Natural killer cell treated with Interleukin-12 subunit alpha and Interleukin-12 subunit beta and Interleukin-15 and Interleukin-18, amount 100 ng/mL, for 72 hours (primary cell): ENCODE measurements around the gene FBXO41. TPM values are rescaled to one million over a fixed set of nuclear protein-coding genes. Genes with fewer than 3 reads are reported as not detected.

Source experiments
- ATAC-seq, 2 donors: fragments of 150-1000 bp; cut with Tn5 transposase in 1 of 2; sonication (Bioruptor Pico), chemical (Tn5 transposase) in 1 of 2; 2 replicates each; pipeline ENCODE4 v1.10.0; 2021
- DNase-seq: peaks from one replicate; pipeline ENCODE4 v3.0.0; 2022; ENCODE audit warnings: low spot score
- H3K27ac Mint-ChIP-seq, 2 donors: 1 replicate in 1 of 2; 2 replicates in 1 of 2; pipeline ENCODE4 v1.8.0; 2022; ENCODE audit warnings: mixed read lengths in 2 of 2, mild to moderate bottlenecking in 1 of 2, moderate library complexity in 1 of 2
- H3K27me3 Mint-ChIP-seq, 2 donors: 1 replicate in 1 of 2; 2 replicates in 1 of 2; pipeline ENCODE4 v1.8.0; 2022; ENCODE audit warnings: mixed read lengths in 2 of 2
- H3K36me3 Mint-ChIP-seq: one replicate; pipeline ENCODE4 v1.8.0; 2022; ENCODE audit warnings: mixed read lengths
- H3K4me1 Mint-ChIP-seq, 2 donors: 1 replicate in 1 of 2; 2 replicates in 1 of 2; pipeline ENCODE4 v1.8.0; 2022; ENCODE audit warnings: low read depth in 2 of 2, mixed read lengths in 2 of 2, mild to moderate bottlenecking in 1 of 2
- H3K4me3 Mint-ChIP-seq: one replicate; pipeline ENCODE4 v1.8.0; 2022; ENCODE audit warnings: mixed read lengths
- H3K9me3 Mint-ChIP-seq: 2 replicates; pipeline ENCODE4 v1.8.0; 2022; ENCODE audit warnings: mixed read lengths
- total RNA-seq, 2 donors: library from RNA; stranded (reverse); gene quantifications; one replicate each; pipeline ENCODE4 v1.2.3, GENCODE V29; 2022

FBXO41 gene, protein sequence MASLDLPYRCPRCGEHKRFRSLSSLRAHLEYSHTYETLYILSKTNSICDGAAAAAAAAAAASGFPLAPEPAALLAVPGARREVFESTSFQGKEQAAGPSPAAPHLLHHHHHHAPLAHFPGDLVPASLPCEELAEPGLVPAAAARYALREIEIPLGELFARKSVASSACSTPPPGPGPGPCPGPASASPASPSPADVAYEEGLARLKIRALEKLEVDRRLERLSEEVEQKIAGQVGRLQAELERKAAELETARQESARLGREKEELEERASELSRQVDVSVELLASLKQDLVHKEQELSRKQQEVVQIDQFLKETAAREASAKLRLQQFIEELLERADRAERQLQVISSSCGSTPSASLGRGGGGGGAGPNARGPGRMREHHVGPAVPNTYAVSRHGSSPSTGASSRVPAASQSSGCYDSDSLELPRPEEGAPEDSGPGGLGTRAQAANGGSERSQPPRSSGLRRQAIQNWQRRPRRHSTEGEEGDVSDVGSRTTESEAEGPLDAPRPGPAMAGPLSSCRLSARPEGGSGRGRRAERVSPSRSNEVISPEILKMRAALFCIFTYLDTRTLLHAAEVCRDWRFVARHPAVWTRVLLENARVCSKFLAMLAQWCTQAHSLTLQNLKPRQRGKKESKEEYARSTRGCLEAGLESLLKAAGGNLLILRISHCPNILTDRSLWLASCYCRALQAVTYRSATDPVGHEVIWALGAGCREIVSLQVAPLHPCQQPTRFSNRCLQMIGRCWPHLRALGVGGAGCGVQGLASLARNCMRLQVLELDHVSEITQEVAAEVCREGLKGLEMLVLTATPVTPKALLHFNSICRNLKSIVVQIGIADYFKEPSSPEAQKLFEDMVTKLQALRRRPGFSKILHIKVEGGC
- 10 to 100 TPM in 1 of 2 donors, 1 to 10 TPM in 1; 10.0 to 40.1 TPM for total RNA-seq

DNA sequence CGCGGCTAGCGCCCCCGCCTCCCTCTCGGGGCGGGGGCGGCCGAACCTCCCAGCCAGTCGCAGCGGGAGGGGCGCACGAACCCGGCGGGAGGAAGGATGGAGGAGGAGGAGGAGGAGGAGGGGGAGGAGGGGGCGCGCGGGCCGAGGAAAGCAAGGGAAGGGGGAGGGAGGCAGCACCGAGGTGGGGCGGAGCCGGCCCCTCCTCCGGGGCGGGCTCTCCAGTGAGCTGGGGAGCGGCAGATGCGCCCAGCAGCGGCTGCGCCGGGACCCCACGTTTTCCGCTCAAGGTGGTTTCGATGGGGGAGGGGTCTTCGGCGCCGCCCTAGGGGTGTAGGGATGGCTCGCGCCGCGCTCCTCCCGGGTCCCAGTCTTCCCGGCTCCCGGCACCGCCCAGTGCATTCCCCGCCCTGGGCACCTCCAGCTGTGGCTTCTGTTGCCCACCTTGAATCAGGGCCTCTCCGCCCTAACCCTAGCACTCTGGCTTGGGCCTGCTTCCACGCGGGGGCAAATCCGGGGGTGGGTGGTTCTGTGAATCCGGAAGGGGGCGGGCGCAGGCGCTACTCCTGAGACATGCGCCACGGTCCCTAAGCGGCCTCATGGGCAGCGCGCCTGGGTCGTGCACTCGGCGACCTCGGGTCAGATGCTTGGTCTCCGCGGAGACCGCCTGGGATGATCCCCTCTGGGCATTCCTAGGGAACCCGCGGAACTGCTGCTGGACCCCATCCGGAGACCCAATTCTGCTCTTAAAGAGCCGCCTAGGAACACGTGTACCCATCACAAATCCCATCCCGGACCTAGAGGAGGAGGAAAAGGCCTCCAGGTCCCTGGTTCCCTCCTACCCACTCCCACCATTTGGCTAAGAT lies at the start of gene FBXO41:
FBXO41 (minus strand) TSS at position 183 of the 863 bp plus-strand sequence. CDS start 14,848 bp downstream, outside the sequence.
- H3K4me1 Mint-ChIP-seq = peaks cover 9 to 23% of the 10 kb centered on the region in 2 donors
- H3K4me3 Mint-ChIP-seq = peak within 1 kb of the TSS; percentile 71
- peak within 1 kb of the TSS in 1 of 2 donors; percentile 19 for H3K27ac Mint-ChIP-seq
- DNase-seq (peak; percentile 82), ATAC-seq (peak; percentile 88 to 91)
- no peaks in the 10 kb centered on the region for H3K9me3 Mint-ChIP-seq
- H3K27me3 Mint-ChIP-seq = peaks cover 13 to 24% of the 10 kb centered on the region in 2 donors
- no peaks in the 10 kb centered on the region for H3K36me3 Mint-ChIP-seq

DNA sequence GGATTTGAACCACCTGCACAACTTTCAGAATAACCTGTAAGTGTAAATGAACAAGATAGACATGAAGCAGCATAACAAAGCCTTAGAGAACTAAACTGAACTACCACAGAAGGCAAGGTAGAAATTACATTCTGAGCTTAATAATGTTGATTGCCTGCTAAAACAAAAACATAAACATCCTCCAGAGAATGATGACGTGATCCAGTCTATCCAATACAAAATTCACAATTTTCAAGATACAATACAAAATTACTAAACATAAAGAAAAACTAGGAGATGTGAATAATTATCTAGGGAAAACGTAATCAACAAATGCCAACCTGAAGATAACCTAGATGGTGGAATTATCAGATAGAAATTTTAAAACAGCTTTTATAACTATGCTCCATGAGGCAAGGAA lies 49.8 kb upstream of the FBXO41 start:
- no peak overlapping the region for H3K4me3 Mint-ChIP-seq

DNA sequence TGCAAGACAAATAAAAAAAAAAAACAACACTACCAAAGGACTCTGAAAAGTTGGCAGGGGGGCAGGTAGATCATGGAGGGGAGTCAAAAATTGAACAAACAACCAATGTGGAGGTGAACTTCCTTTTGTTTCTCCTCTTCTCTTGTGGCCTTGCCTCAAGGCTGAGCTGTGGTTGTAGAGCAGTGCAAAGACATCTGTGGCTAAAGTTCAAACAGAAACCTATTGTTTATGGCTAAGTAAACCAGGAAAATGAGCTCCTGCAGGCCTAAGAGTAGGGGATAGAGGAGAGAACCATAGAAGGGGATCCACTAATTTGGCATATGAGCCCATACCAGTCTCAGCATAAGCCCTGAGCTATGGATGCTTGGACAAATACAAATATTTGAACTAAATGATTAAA lies 49.3 kb upstream of the FBXO41 start:
- H3K9me3 Mint-ChIP-seq = no peaks in the 10 kb centered on the region
- DNase-seq (no peak), ATAC-seq (no peak)
- peaks cover 4 to 5% of the 10 kb centered on the region in 2 donors for H3K4me1 Mint-ChIP-seq
- no peaks in the 10 kb centered on the region for H3K36me3 Mint-ChIP-seq
- H3K4me3 Mint-ChIP-seq = no peak overlapping the region
- H3K27ac Mint-ChIP-seq = no peak overlapping the region
- H3K27me3 Mint-ChIP-seq = peaks cover 18 to 28% of the 10 kb centered on the region in 2 donors

More for the DNA sequence above, 49.8 kb upstream of the FBXO41 start:
- DNase-seq = no peak
- no peak for ATAC-seq
- Mint-ChIP-seq H3K4me1 (peaks cover 4 to 5% of the 10 kb centered on the region in 2 donors), H3K27me3 (peaks cover 15 to 23% of the 10 kb centered on the region in 2 donors), H3K9me3 (no peaks in the 10 kb centered on the region), H3K27ac (no peak overlapping the region), H3K36me3 (no peaks in the 10 kb centered on the region)

DNA sequence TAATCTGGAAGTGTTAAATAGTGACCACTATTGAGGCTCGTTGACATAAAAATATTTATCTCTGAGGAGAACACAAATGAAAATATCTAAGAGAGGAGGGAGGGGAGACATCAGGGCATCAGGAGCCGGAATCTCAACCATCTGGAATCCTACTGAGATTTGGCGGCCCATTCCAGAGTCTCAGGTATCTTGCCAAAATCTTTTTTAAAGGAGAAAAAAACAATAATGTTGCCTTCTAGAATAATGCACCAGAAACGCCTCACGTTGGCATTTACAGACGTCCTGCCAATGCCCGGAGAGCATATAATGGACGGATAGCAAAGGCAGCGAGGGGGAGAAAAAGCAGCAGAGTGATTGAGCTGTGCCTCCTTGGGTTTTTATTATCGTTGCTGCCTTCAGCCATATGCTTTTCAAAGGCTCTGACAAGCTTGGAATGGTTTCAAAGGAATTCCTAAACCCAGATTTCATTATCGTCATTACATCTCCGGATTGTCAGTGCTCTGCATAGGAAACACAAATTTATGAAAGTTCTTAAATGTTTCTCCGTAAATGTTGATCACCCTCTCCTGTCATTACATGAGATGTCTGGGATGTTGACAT lies 39.9 kb upstream of the FBXO41 start:
- no peak overlapping the region for H3K27ac Mint-ChIP-seq
- no peaks in the 10 kb centered on the region for H3K4me1 Mint-ChIP-seq
- no peaks in the 10 kb centered on the region for H3K36me3 Mint-ChIP-seq
- ATAC-seq = no peak
- no peaks in the 10 kb centered on the region for H3K9me3 Mint-ChIP-seq
- no peak for DNase-seq
- H3K4me3 Mint-ChIP-seq = no peak overlapping the region
- peaks cover 36 to 37% of the 10 kb centered on the region in 2 donors for H3K27me3 Mint-ChIP-seq

DNA sequence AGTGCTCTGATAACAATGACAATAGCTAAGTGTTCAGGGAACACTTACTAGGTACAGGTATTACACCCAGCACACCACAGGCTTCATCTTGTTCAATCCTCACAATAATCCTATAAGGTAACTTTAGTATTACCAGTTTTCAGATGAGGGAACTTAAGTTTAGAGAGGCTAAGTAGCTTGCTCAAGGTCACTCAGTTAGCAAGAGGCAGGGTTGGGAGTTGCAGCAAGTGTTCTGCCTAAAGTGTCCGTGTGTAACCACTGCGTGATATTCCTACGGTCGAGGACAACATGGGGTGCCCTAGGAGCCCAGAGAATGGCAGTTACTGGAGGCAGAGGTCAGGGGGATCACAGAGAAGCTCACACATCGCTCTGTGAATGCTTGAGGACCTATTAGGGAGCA lies 39.3 kb upstream of the FBXO41 start:
- ATAC-seq (no peak), DNase-seq (no peak)
- no peak overlapping the region for H3K4me3 Mint-ChIP-seq
- no peaks in the 10 kb centered on the region for H3K4me1 Mint-ChIP-seq
- H3K36me3 Mint-ChIP-seq = no peaks in the 10 kb centered on the region
- H3K27ac Mint-ChIP-seq = no peak overlapping the region
- peaks cover 31 to 34% of the 10 kb centered on the region in 2 donors for H3K27me3 Mint-ChIP-seq
- H3K9me3 Mint-ChIP-seq = no peaks in the 10 kb centered on the region

DNA sequence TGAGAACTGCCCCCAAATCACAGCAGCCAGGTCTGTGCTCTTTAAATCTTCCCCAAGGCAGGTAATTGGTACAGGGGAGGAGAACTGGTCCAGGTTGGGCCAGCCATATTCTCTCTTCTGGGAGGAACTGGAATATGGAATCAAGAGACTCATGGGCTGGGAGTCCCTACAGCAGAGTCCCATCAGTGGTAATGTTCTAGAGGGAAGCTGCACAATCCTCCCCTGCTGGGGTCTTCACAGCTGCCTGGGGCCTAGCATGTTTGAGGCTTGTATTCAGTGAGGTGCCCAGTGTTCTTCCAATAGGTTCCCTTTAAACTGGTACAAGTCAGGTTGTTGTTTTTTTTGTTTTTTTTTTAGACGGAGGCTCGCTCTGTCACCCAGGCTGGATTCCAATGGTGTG lies 30.2 kb upstream of the FBXO41 start:
- Mint-ChIP-seq H3K36me3 (no peaks in the 10 kb centered on the region), H3K9me3 (no peaks in the 10 kb centered on the region), H3K4me3 (no peak overlapping the region), H3K27me3 (peaks cover 36 to 49% of the 10 kb centered on the region in 2 donors), H3K27ac (no peak overlapping the region), H3K4me1 (no peaks in the 10 kb centered on the region)
- DNase-seq (no peak), ATAC-seq (no peak)

DNA sequence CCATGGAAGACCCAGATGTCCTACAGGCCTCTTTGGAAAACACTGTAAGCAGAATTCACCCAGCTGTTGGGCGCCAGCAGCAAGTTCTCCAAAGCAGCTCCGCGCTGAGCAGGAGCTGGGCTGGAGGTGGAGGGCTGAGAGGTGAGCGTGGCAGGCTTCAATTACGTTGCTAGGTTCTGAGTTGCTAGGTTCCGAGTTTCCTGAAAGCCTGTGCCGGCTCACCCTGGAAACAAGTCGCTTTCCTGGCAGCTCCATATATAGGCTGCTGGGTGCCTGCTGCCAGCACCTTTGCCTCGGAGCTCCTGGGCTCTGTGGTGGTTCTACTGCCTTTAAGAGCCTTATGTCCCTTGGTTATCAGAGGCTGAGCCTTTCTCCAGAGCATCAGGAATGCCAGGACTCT lies 23.4 kb upstream of the FBXO41 start:
- Mint-ChIP-seq H3K4me1 (no peaks in the 10 kb centered on the region), H3K36me3 (no peaks in the 10 kb centered on the region), H3K27me3 (peaks cover 50 to 61% of the 10 kb centered on the region in 2 donors), H3K4me3 (no peak overlapping the region), H3K9me3 (no peaks in the 10 kb centered on the region), H3K27ac (no peak overlapping the region)
- DNase-seq = no peak
- ATAC-seq = no peak

DNA sequence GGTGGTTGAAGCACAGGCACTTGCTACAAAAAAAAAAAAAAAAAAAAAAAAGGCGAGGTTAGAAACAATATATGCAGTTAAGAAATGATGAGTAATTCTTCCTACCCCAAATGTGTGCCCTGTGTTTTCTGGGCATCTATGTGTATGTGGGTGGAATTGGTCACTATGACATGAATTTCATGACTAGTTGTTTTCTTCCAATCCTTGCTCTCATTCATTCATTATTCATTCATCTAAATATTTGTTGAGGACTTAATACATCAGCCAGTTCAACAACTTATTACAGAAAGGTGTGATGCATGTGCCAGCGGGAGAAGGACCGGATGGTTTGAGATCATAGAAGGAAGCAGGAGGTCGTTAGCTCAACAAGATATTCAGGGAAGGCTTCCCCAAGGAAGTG lies 17.4 kb upstream of the FBXO41 start:
- DNase-seq = no peak

DNA sequence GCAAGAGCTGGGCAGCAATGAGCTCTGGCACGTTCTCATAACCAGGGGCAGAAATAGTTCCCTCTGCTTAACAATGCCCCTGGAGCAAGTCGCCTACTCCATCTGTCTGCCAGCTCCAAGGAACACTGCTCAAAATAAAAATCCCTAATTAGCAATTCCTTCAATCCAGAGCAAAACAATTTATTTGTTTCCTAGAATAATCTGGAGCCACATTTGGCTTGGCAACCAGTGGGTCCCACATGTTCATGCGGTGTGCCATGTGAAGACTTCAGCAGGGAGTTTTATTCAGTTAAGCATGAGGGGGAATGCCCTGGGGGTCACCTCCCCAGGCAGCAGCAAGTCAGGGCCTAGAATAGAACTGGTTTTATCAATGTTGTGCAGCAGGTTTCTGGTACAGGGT lies 16.6 kb upstream of the FBXO41 start:
- DNase-seq (no peak), ATAC-seq (no peak)
- Mint-ChIP-seq H3K27ac (no peak overlapping the region), H3K36me3 (no peaks in the 10 kb centered on the region), H3K9me3 (no peaks in the 10 kb centered on the region), H3K27me3 (peaks cover 42 to 82% of the 10 kb centered on the region in 2 donors), H3K4me3 (no peak overlapping the region), H3K4me1 (no peaks in the 10 kb centered on the region)

More for the DNA sequence above, 17.4 kb upstream of the FBXO41 start:
- Mint-ChIP-seq H3K9me3 (no peaks in the 10 kb centered on the region), H3K4me1 (no peaks in the 10 kb centered on the region), H3K27ac (no peak overlapping the region), H3K4me3 (no peak overlapping the region), H3K36me3 (no peaks in the 10 kb centered on the region), H3K27me3 (peaks cover 40 to 79% of the 10 kb centered on the region in 2 donors)
- no peak for ATAC-seq

DNA sequence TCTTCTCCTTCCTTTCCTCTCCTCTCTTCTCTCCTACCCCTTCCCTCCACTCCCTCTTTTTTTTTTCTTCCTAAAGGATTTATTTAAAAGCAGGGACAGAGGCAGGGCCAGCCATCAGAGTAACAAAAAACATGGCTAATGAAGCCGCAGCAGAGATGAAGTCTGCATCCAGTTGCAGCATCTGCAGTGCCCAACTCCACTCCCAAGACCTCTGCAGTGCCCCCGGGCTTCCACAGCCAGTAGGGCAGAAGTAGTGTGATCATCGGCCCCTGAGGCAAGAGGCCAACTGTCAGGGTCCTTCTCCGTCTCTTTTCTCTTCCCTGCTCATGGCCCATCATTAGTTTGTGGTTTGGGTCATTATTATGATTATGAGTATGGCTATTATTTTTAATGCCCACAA lies 13.3 kb upstream of the FBXO41 start:
- Mint-ChIP-seq H3K36me3 (no peaks in the 10 kb centered on the region), H3K9me3 (no peaks in the 10 kb centered on the region), H3K4me3 (no peak overlapping the region), H3K27me3 (peaks cover 40 to 72% of the 10 kb centered on the region in 2 donors), H3K4me1 (no peaks in the 10 kb centered on the region), H3K27ac (no peak overlapping the region)
- DNase-seq = no peak
- ATAC-seq = no peak

DNA sequence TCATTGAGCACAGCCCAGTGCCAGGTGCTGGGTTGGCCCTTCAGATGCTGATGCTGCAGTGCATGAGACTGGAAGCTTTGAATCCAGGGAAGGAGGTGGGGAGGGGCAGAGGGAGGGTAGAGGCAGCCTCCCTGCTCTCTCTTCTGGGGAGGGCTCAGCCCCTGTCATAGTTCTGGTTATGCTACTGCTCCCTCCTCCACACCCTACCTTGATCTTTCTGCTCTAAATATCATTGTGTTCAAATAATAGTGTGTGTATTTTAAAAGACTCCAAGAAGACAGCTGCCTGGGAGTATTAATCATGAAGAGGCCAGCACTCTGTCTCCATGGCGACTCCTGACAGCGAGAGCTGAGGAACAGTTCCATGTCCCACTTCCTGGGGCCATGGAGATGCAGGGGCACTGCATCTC lies 12.9 kb upstream of the FBXO41 start:
- Mint-ChIP-seq H3K27ac (no peak overlapping the region), H3K4me3 (no peak overlapping the region), H3K9me3 (no peaks in the 10 kb centered on the region), H3K4me1 (no peaks in the 10 kb centered on the region), H3K36me3 (no peaks in the 10 kb centered on the region), H3K27me3 (peaks cover 37 to 68% of the 10 kb centered on the region in 2 donors)
- no peak for ATAC-seq
- DNase-seq = no peak

DNA sequence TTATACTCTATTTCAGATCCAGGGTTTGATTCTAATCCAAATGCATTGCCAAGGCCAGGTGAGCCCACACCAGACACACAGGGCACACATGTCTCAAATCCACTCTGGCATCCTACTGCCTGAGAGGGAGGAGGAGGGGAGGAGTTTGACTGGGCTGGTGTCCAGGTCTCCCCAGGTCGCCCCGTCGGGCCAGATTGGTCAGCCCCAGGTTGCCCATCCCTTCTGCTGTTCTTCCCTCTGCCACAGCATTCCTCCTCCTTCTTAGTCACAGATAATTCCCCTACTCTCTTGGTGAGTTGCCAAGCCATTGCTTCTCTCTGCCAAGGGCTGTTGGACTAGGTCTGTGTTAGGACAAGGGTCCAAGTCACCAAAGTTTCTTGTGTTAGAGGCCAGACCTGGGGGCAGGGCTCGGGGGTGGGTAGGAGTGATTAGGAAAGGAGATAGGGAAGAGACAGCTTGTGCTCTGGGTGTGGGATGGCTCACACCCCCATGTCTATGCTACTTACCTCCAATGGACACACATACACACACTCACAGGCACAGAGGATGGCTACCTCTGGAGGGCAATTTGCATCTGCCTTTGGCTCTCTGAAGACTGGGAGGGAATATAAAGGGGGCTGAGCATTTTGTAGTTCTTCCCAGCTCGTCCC lies 11.6 kb upstream of the FBXO41 start:
- H3K27ac Mint-ChIP-seq = no peak overlapping the region
- H3K36me3 Mint-ChIP-seq = no peaks in the 10 kb centered on the region
- no peaks in the 10 kb centered on the region for H3K9me3 Mint-ChIP-seq
- ATAC-seq (no peak), DNase-seq (no peak)
- peaks cover 3 to 6% of the 10 kb centered on the region in 2 donors for H3K4me1 Mint-ChIP-seq
- peaks cover 36 to 62% of the 10 kb centered on the region in 2 donors for H3K27me3 Mint-ChIP-seq
- no peak overlapping the region for H3K4me3 Mint-ChIP-seq
